GM13977 (cell line): Measurements from ENCODE around the gene SLC25A12.

Source experiments
- DNase-seq: peaks from one replicate; pipeline ENCODE4 v3.0.0; 2012; ENCODE audit warnings: low spot score
- CTCF ChIP-seq: IDR thresholded peaks from 2 replicates; pipeline ENCODE4 v1.5.1; 2012; ENCODE audit warnings: mild to moderate bottlenecking, control low read depth; ENCODE audit not compliant: insufficient read depth; ENCODE audit errors: extremely low read depth, missing control alignments
- in situ Hi-C: fragments of 300-500 bp; cut with MboI; formaldehyde crosslinking; loops from one replicate; pipeline ENCODE4 v1.12.0; 2022; ENCODE audit warnings: low sequenced_read_pairs, low pct_unique_long_range_greater_than_20kb, mixed read lengths, inconsistent platforms; ENCODE audit not compliant: unreplicated experiment

The SLC25A12 gene

GRCh38 chr2:171893824-171894611 lies at the start of gene SLC25A12:
Gene SLC25A12, minus strand, starts transcription at chr2:171894244. Its CDS starts 30 bp downstream, at chr2:171894214.
- TF ChIP-seq CTCF: no peak
- in situ Hi-C loops: no loop called here
- DNase-seq: peak; percentile 95

- no peak for TF ChIP-seq CTCF
- in situ Hi-C loops: no loop called here
- DNase-seq: no peak
These were observed 47.3 kb upstream of the SLC25A12 start for GRCh38 chr2:171941316-171941699.

- in situ Hi-C loops: no loop called here
- TF ChIP-seq CTCF: no peak
- no peak for DNase-seq
These were observed 45.7 kb upstream of the SLC25A12 start for GRCh38 chr2:171939743-171940071.

- no peak for TF ChIP-seq CTCF
- no peak for DNase-seq
- in situ Hi-C loops: no loop called here
These were observed 45.2 kb upstream of the SLC25A12 start for GRCh38 chr2:171939058-171939742.

GRCh38 chr2:171930385-171930784 lies 36.3 kb upstream of the SLC25A12 start:
- no peak for DNase-seq
- in situ Hi-C loops: no loop called here
- no peak for TF ChIP-seq CTCF

GRCh38 chr2:171924170-171924942 lies 30.3 kb upstream of the SLC25A12 start:
- in situ Hi-C loops: no loop called here
- no peak for DNase-seq
- TF ChIP-seq CTCF: no peak
